Measurements from ENCODE around the gene KRT84. TPM values are rescaled to one million over a fixed set of nuclear protein-coding genes. Genes with fewer than 3 reads are reported as not detected.

KRT84 gene
- total and polyA plus RNA-seq, 10 of the 15 experiments (the other 5 are each of a cell fraction or from before 2014, with no cell fraction given), result not detected

- no peak for TF ChIP-seq ZBTB11 (CRISPR knock-in tag; IDR thresholded peaks at IDR 0.05)
- TF ChIP-seq TBL1XR1 (IDR thresholded peaks at IDR 0.05; ENCODE audit: low read depth, low read length), result no peak
- no peak for TF ChIP-seq E4F1 (IDR thresholded peaks at IDR 0.05; ENCODE audit: borderline replicate concordance, partially characterized antibody)
- no peak for TF ChIP-seq RB1 (IDR thresholded peaks at IDR 0.05; ENCODE audit: borderline replicate concordance)
- no peaks in the 10 kb centered on the region for H3K9me3 ChIP-seq (replicated peaks; ENCODE audit: control insufficient read depth, insufficient read depth, low read length)
- RAD21 ChIA-PET (ENCODE audit: unreplicated experiment), result no interaction called here
- H3K9ac ChIP-seq (ENCODE audit: control insufficient read depth, insufficient read depth, low read length), result no peak overlapping the region
- no peaks in the 10 kb centered on the region for H3K36me3 ChIP-seq (ENCODE audit: control insufficient read depth in 2 of 2, insufficient read depth in 2 of 2, low read length in 1 of 2)
- in situ Hi-C loops (cut with MboI) (no loop called here), intact Hi-C loops (cut with micrococcal nuclease; ENCODE audit: unreplicated experiment) (no loop called here)
- H3K4me3 ChIP-seq, result no peak overlapping the region
- CTCF ChIA-PET, result interaction anchor here (1.5 kb wide), 1 partner anchor 9 kb away, joined by 4 read pairs; no protein-coding TSS in a partner anchor
- BruUV-seq (replicated peaks), result no TSS peak
- no peak overlapping the region for H3K27ac ChIP-seq (ENCODE audit: control insufficient read depth, insufficient read depth)
- no peaks in the 10 kb centered on the region; a peak in 2 of 4 replicates for H3K27me3 ChIP-seq (replicated peaks in 1 of 2; ENCODE audit: control insufficient read depth in 2 of 2, insufficient read depth in 2 of 2, low read length in 1 of 2)
- H3K4me1 ChIP-seq (ENCODE audit: control insufficient read depth, insufficient read depth, low read length), result peaks cover 1% of the 10 kb centered on the region
- H4K20me1 ChIP-seq (ENCODE audit: control insufficient read depth, insufficient read depth), result no peaks in the 10 kb centered on the region; the same call in 1 of the 2 replicates
- DNase-seq (ENCODE audit: low read depth, low spot score) (no peak), FAIRE-seq (no peak), ATAC-seq (no peak)
- H3K79me2 ChIP-seq (ENCODE audit: control insufficient read depth, insufficient read depth, low read length), result no peaks in the 10 kb centered on the region
- SMC1A ChIA-PET (ENCODE audit: uncharacterized antibody, unreplicated experiment), result no interaction called here
- no peak overlapping the region for H3K4me2 ChIP-seq (ENCODE audit: control insufficient read depth, insufficient read depth)
- WGBS (ENCODE audit: insufficient coverage, insufficient replicate concordance, low lambda C conversion rate, missing lambda C conversion rate), result 22% methylated on average over 7 of the region's 7 CpGs
- POLR2A ChIA-PET, result no interaction called here
- no peak overlapping the region for H2AFZ ChIP-seq (ENCODE audit: control insufficient read depth, low read depth, low read length)
These were observed 21.4 kb downstream of the KRT84 start for GRCh38 chr12:52364061-52364460.

Measured in GM12878 (cell line).